ENCODE measurements around the gene CEP164.
"Not testable (repeated sequence)": the region's sequence is repeated elsewhere in the genome, so short reads cannot be mapped to it uniquely, and the experiment has no call there.

The CEP164 gene

GRCh38 chr11:117443266-117444186 is 115.9 kb downstream of the CEP164 start:
- peak; percentile 18 for DNase-seq

GRCh38 chr11:117444256-117444655 is 116.6 kb downstream of the CEP164 start:
- DNase-seq: no peak

- no peak for DNase-seq
Observed at GRCh38 chr11:117444711-117445658, 117.3 kb downstream of the CEP164 start.

- DNase-seq: no peak
Observed at GRCh38 chr11:117449111-117449693, 121.5 kb downstream of the CEP164 start.

- no peak for DNase-seq
Observed at GRCh38 chr11:117453886-117454563, 126.4 kb downstream of the CEP164 start.

- DNase-seq: no peak
Observed at GRCh38 chr11:117454564-117454917, 126.9 kb downstream of the CEP164 start.

- no peak for DNase-seq
Observed at GRCh38 chr11:117456027-117456720, 128.5 kb downstream of the CEP164 start.

- DNase-seq: not testable (repeated sequence)
Observed at GRCh38 chr11:117456721-117457029, 129.0 kb downstream of the CEP164 start.

GRCh38 chr11:117457031-117457785 is 129.6 kb downstream of the CEP164 start:
- DNase-seq: no peak

- DNase-seq: no peak
Observed at GRCh38 chr11:117457835-117458234, 130.2 kb downstream of the CEP164 start.

DNA sequence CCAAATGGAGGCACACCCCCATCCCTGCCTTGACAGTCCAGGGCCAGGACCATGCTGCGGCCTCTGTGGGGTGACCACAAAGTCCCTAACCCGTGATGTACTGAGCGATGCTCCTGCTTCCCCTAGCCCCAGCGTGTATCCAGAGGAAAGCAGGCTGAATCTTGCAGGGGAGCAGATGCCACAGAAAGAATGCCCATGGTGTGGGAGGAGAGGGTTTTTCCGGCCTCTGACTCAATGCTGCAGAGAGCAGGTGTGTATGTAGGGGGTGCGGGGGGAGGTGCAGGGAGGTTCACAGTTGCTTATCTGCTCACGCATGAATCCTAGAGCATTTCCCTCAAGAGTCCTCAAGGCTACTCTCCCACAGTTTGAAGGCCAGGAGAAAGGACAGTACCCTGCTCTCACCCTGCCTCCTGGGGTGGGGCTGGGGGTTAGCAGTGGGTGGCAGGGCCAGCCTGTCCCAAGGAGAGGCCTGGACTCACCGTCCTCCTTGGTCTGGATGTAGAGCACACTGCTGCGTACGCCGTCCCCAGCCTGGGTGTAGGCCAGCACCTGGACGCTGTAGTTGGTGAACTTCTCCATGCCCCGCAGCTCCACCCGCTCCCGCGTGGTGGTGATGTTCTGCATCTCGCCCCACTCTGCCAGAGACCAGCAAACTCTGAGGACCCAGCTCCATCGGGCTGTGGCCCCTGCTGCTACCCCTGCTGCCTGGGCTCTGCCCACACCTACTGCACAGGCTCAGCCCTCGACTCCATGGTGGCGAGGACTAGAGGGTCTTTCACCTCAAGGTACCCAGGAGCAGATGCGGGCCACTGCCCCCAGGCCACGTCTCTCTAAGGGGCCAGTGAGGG is 130.8 kb downstream of the CEP164 start:
- no peak for DNase-seq

- DNase-seq: no peak
Observed at GRCh38 chr11:117459123-117459978, 131.7 kb downstream of the CEP164 start.

DNA sequence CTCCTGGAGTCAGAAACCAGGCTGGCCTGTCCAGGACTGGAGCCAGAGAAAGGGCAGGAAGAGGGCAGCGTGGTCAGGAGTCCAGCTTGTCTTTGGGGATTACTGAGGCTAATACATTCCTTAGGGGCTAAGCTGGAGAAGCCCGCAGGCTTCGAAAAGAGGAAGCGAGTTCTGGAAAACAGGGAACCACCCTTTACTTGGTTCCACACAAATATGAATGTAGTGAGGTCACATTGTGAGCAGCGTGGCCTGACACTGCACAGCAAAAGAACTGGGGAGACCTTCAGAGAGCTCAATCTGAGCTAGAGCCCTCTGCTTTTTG is 132.3 kb downstream of the CEP164 start:
- DNase-seq: no peak

DNA sequence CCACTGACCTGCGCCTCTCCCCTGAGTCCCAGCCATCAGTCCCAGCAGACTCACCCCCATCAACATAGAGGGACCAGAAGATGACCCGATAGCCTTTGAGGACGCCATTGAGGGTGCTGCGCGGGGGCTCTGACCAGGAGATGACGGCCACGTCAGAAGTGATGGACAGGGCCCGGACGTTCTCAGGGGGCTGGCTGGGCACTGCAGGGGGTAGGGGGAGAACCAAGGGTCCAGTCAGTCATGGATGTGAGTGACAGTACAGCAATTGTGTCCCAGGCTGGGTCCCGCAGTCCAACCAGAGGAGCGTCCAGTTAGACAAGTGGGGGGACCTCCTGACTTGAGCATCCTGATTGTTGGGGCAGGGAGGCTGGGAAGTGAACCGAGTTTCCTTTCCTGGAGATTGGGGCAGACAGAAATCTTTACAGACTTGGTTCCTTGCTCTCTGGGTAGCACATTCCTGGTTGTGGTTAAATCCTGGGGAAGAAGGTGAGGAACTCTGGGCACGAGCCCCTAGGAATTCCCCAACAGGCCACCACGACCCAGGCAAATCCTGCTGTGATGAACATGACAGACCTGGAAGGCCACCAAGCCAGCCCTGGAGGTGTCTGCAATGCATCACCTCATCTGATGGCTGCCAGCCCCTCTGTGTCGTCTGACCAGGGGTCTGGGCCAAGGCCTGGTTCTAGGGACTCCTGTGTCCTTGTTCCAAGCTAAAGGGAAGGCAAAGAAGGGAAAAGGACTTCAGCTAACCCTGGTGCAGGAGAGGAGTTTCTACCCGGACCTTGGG is 133.9 kb downstream of the CEP164 start:
- no peak for DNase-seq

DNA sequence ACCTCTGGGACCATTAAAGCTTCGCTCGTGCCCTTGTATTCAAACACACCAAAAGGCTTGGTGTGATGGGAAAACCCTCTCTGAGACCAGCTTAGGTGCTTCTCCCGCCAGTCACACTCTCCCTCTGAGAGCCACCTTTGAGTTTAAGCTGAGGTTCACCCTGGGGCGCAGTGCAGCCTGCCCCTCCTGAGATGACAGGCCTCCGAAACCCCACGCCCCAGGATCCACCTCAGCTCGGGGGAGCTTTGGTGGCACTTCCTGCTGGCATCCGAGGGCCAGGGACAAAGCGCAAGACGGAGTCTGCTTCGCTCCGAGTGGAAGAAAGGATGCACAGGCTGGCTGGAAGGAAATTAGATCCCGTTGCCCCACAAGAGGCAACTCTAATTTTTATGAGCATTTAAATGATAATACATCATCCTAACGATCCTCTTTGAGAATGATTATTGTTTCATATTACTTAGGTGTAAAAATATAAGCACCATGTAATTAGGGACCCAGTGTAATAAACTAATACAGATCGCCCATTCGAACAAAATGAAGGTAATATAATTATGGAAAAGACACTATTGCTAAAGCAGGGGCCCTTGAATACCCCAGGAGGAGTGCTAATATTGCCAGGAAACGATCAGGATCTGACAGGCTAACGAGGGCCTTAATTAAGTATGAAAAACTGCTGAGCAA is 134.7 kb downstream of the CEP164 start:
- DNase-seq: no peak

GRCh38 chr11:117462864-117463247 is 135.2 kb downstream of the CEP164 start:
- DNase-seq: no peak
